Measurements from ENCODE around the gene AQP3. TPM values are rescaled to one million over a fixed set of nuclear protein-coding genes. Genes with fewer than 3 reads are reported as not detected.

Gene AQP3
- total RNA-seq, 1 experiment from 2014 or later, result 1.5 TPM

Small RNAs within 50 kb of the gene (small RNA-seq; reads per million reads assigned to genes)
- gene AL356218.2, result not detected
- not detected for gene MIR6851

Other genes starting within 250 kb of the AQP3 start
- not detected in 2 replicates for gene SPINK4, start 207.4 kb downstream of the AQP3 start, total RNA-seq (2014; rRNA removed; shearing (Covaris generic))
- 63.3 and 65.7 TPM in 2 replicates for gene BAG1, start 182.9 kb downstream of the AQP3 start, total RNA-seq (2014; rRNA removed; shearing (Covaris generic))
- 86.5 and 87.5 TPM in 2 replicates for gene CHMP5, start 182.5 kb downstream of the AQP3 start, total RNA-seq (2014; rRNA removed; shearing (Covaris generic))
- 21.5 and 28.2 TPM in 2 replicates for gene NFX1, start 157.1 kb downstream of the AQP3 start, total RNA-seq (2014; rRNA removed; shearing (Covaris generic))
- not detected in 2 replicates for gene AQP7, start 45.0 kb downstream of the AQP3 start, total RNA-seq (2014; rRNA removed; shearing (Covaris generic))
- gene NOL6, start 26.3 kb upstream of the AQP3 start, total RNA-seq (2014; rRNA removed; shearing (Covaris generic)), result 107 and 110 TPM in 2 replicates
- 3.7 and 15.0 TPM in 2 replicates for gene ANKRD18B, start 76.7 kb upstream of the AQP3 start, total RNA-seq (2014; rRNA removed; shearing (Covaris generic))